Naive thymus-derived CD8-positive, alpha-beta T cell (primary cell): ENCODE results near the gene PTPRM. TPM values are rescaled to one million over a fixed set of nuclear protein-coding genes. Genes with fewer than 3 reads are reported as not detected.

Experiments
- ATAC-seq, 2 donors: fragments of 150-1000 bp; cut with Tn5 transposase in 1 of 2; sonication (Bioruptor Pico), chemical (Tn5 transposase) in 1 of 2; 1 replicate in 1 of 2; 2 replicates in 1 of 2; pipeline ENCODE4 v1.10.0; 2021; ENCODE audit warnings: mild to moderate bottlenecking in 2 of 2, moderate library complexity in 2 of 2
- POLR2A ChIA-PET: fragments of 350-600 bp; sonication (Branson Sonifier 250); formaldehyde crosslinking; loops from one replicate; lab custom pipeline; 2021; ENCODE audit warnings: antibody characterized with exemption; lab: Charles Lee
- DNase-seq, 10 donors: peaks; one replicate each; pipeline versions ENCODE4 v3.0.0 to v3.0.0-alpha.2; 2020 to 2022
- H3K27ac Mint-ChIP-seq, 10 donors: one replicate each; pipeline ENCODE4 v1.8.0; 2020 to 2022; ENCODE audit warnings: mild to moderate bottlenecking in 10 of 10, mixed read lengths in 10 of 10, moderate library complexity in 4 of 10, inconsistent platforms in 1 of 10
- H3K27me3 Mint-ChIP-seq, 5 donors: one replicate each; pipeline ENCODE4 v1.8.0; 2021 to 2022; ENCODE audit warnings: mixed read lengths in 5 of 5
- H3K36me3 Mint-ChIP-seq, 3 donors: one replicate each; pipeline ENCODE4 v1.8.0; 2020 to 2022; ENCODE audit warnings: mixed read lengths in 3 of 3, mild to moderate bottlenecking in 2 of 3, inconsistent platforms in 1 of 3
- H3K4me1 Mint-ChIP-seq, 4 donors: one replicate each; pipeline ENCODE4 v1.8.0; 2021 to 2022; ENCODE audit warnings: mixed read lengths in 4 of 4
- H3K4me3 Mint-ChIP-seq, 10 donors: one replicate each; pipeline ENCODE4 v1.8.0; 2020 to 2022; ENCODE audit warnings: mild to moderate bottlenecking in 10 of 10, mixed read lengths in 10 of 10, moderate library complexity in 6 of 10, inconsistent platforms in 1 of 10
- H3K9me3 Mint-ChIP-seq, 9 donors: one replicate each; pipeline ENCODE4 v1.8.0; 2020 to 2022; ENCODE audit warnings: mixed read lengths in 9 of 9, mild to moderate bottlenecking in 3 of 9, inconsistent platforms in 1 of 9, moderate library complexity in 1 of 9
- polyA plus RNA-seq, 3 donors: library from polyadenylated mRNA; unstranded; fragments of 300-500 nt; fragmentation: Illumina TruSeq; gene quantifications; one replicate each; pipeline ENCODE4 v1.2.3, GENCODE V29; 2021
- total RNA-seq, 8 experiments: library from RNA in 2 of 8; stranded (reverse) in 2 of 8; gene quantifications; one replicate each; pipeline ENCODE4 v1.2.3 and lab custom pipeline; 2021 to 2026

The PTPRM gene
- total and polyA plus RNA-seq, 5 experiments from 2014 or later: 0.28 to 12.1 (median 0.52) TPM

DNA sequence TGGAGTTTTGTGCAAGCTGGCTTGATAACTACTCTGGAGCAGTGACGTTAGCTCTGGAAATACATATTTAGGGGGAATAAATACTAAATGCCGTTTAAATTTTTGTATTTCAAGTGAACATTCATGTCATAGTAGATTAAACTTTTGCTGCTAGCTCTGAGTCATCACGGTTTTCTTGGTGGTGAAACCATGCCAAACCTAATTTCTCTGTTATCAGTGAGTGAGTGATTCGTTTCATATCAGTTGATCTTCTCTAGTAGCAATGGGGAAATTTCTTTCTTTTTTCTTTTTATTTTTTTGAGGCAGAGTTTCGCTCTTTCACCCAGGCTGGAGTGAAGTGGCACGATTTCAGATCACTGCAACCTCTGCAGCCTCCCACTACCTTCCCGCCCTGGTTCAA, 211.1 kb downstream of the PTPRM start:
- Mint-ChIP-seq H3K27me3 (no peaks in the 10 kb centered on the region), H3K4me1 (no peaks in the 10 kb centered on the region), H3K9me3 (peaks cover 0 to 4% (median 0%) of the 10 kb centered on the region in 9 donors), H3K27ac (no peak overlapping the region), H3K36me3 (no peaks in the 10 kb centered on the region), H3K4me3 (no peak overlapping the region)
- DNase-seq: no peak
- ATAC-seq: no peak
- POLR2A ChIA-PET: no interaction called here

DNA sequence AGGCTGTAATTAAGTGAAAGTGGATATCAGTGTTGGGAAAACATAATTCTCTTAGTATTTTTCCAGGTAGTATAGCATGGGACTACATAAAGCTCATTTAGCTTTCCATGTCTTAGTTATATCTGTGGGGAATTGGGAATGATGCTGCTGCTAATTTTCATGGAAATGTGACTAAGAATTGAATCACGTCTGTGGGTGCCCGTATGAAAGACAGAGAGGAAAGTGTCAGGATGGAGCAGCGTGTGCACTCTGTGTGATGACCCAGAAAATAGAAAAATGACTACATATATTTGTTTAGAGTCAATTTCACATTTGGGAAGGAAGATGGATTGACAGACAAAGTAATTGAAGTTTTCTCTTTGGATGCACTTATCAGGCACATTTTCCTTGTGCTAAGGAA, 212.1 kb downstream of the PTPRM start:
- H3K9me3 Mint-ChIP-seq: peaks cover 0 to 3% (median 0%) of the 10 kb centered on the region in 9 donors
- POLR2A ChIA-PET: no interaction called here
- DNase-seq (no peak), ATAC-seq (no peak)
- H3K4me1 Mint-ChIP-seq: no peaks in the 10 kb centered on the region
- H3K36me3 Mint-ChIP-seq: no peaks in the 10 kb centered on the region
- H3K27ac Mint-ChIP-seq: no peak overlapping the region
- no peaks in the 10 kb centered on the region for H3K27me3 Mint-ChIP-seq
- H3K4me3 Mint-ChIP-seq: no peak overlapping the region

DNA sequence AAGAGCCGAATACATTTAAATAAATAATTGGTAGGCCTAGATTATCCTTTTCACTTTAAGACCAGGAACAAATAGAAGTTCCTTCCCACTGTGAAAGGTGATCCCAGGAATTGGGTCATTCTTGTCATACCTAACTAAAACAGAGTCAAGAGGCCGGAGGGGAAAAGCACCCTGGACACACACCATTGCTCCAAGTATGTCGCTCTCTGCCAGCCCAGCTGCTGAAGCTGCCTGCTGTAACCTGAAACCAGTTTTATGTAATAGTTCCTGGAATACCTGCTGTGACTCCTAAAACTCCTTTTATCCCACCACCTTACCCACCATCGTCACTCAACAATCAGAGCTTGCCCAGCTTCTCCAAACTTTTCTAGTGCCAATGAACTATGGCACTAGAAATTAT, 217.1 kb downstream of the PTPRM start:
- Mint-ChIP-seq H3K4me1 (no peaks in the 10 kb centered on the region), H3K27me3 (no peaks in the 10 kb centered on the region), H3K4me3 (no peak overlapping the region), H3K36me3 (no peaks in the 10 kb centered on the region), H3K9me3 (peaks cover 0 to 12% (median 0%) of the 10 kb centered on the region in 9 donors), H3K27ac (no peak overlapping the region)
- POLR2A ChIA-PET: no interaction called here
- no peak for DNase-seq
- ATAC-seq: no peak

DNA sequence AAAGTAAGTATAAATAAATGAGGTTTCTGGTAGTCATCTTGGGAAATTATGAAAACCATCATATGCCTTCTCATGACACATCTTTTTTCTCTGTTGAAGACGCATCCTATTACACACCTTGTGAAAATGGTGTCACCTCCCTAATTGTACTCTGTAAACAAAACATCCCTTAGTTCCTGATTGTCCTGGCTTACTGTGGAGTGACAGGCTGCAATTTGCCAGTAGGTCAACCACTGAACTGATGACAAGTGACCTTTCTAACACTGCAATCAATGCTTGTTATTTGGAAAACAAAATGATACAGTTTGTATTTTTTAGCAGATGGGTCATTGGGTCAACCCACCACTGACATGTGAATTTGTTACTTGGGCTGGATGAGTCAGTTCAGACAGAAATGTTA, 219.5 kb downstream of the PTPRM start:
- peak overlapping the region in 1 of 10 donors; percentile 6 for H3K27ac Mint-ChIP-seq
- H3K27me3 Mint-ChIP-seq: peaks cover 0 to 2% (median 0%) of the 10 kb centered on the region in 5 donors
- DNase-seq (no peak), ATAC-seq (no peak)
- H3K36me3 Mint-ChIP-seq: no peaks in the 10 kb centered on the region
- peaks cover 0 to 12% (median 0%) of the 10 kb centered on the region in 9 donors for H3K9me3 Mint-ChIP-seq
- H3K4me1 Mint-ChIP-seq: no peaks in the 10 kb centered on the region
- POLR2A ChIA-PET: no interaction called here
- no peak overlapping the region for H3K4me3 Mint-ChIP-seq

DNA sequence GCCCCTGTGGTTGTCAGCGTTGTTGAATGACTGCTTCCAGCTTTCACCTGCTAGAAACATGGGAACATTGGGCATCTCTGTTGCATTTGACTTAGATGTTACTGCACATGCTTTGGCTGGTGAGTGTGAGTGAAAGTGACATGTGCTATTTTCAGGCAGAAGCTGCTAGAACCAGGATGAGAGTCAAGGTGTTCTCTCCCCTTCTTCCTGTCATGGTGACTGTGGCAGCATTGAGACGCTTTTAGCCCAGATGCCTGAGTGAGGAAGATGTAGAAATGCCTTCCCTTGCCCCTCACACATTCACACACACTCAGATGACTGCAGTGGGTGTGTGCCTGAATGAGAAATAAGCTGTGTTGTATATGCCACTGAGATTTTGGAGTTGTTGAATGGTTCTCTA, 220.2 kb downstream of the PTPRM start:
- Mint-ChIP-seq H3K27ac (no peak overlapping the region), H3K27me3 (peaks cover 0 to 2% (median 0%) of the 10 kb centered on the region in 5 donors), H3K36me3 (no peaks in the 10 kb centered on the region), H3K9me3 (peaks cover 0 to 12% (median 0%) of the 10 kb centered on the region in 9 donors), H3K4me3 (no peak overlapping the region), H3K4me1 (no peaks in the 10 kb centered on the region)
- POLR2A ChIA-PET: no interaction called here
- DNase-seq (no peak), ATAC-seq (no peak)

DNA sequence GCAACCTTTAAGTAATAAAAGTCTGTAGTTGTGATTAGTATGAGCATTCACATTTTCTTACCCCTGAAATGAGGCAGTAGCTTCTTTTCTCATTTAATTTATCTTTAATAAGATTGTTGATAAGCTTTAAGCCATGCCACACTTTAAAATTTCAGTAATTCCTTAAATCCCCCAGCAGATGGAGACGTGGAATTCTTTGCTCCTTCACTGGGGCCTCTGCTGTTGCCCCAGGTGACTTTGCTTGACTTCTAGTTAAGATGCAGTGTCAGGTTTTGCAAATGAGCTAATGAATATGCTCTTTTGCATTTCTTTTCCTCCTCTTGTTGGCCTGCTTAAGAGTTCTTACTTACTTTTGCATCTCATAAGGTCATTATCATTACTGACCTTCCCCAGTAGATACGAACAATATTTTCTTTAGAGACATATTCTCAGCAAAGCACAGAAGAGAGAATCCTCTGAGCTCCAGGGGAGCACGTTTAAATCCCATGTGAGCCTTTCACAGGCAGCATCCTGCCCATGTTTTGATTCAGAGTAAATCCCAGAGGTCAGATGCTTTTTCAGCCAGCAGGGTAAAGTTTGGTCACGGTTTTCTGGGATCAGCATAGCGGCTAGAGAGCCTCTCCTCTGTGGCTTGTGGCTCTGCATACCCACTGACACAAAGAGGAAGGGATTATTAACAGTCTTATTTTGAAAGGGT, 222.9 kb downstream of the PTPRM start:
- Mint-ChIP-seq H3K36me3 (no peaks in the 10 kb centered on the region), H3K27ac (no peak overlapping the region), H3K4me1 (no peaks in the 10 kb centered on the region), H3K4me3 (no peak overlapping the region), H3K27me3 (peaks cover 0 to 2% (median 0%) of the 10 kb centered on the region in 5 donors), H3K9me3 (peaks cover 0 to 6% (median 0%) of the 10 kb centered on the region in 9 donors)
- POLR2A ChIA-PET: no interaction called here
- DNase-seq (no peak), ATAC-seq (no peak)

DNA sequence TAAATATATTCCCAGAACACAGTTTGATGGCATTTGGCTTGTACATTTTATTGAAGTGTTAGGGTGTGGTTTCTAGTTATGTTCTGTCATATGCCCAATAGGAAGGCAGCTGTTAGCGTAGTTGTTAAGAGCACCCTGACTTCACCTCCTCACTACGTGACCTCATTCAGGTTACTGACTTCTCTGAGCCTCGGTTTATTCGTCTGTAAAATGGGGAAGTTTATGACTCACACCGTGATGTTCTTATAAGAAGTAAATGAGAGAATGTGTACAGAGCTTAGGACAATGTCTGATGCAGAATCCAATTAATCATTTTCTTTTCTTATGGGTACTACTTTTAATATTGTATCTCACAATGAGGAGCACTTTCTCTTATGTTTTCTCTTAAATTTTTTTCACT, 226.0 kb downstream of the PTPRM start:
- H3K27ac Mint-ChIP-seq: no peak overlapping the region
- no peaks in the 10 kb centered on the region for H3K4me1 Mint-ChIP-seq
- H3K27me3 Mint-ChIP-seq: peaks cover 0 to 2% (median 0%) of the 10 kb centered on the region in 5 donors
- DNase-seq (no peak), ATAC-seq (no peak)
- H3K4me3 Mint-ChIP-seq: no peak overlapping the region
- no peaks in the 10 kb centered on the region for H3K9me3 Mint-ChIP-seq
- H3K36me3 Mint-ChIP-seq: no peaks in the 10 kb centered on the region
- POLR2A ChIA-PET: no interaction called here

DNA sequence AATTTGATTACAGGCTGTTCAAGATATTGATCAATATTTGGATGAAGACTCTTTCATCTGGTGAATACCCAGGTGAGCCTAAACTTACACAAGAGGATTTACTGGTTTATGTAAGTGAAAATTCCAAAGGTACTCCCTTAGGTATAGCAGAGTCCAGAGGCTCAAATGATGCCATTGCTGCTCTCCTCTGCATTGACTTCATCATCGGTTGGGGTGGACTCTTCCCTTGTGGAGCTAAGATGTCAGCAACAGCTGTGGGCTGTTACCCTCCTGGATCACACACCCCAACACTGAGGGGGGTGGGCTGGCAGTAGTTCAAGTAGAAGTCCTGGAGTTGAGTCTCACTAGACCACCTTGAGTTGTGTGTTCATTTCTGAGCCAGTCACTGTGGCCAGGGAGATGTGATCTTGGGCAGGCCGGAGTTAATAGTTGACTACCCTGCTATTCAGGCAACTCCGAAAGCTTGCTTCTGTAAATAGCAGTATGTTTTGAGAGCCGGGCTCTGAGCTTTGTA, 236.9 kb downstream of the PTPRM start:
- ATAC-seq: no peak
- no peaks in the 10 kb centered on the region for H3K36me3 Mint-ChIP-seq
- peaks cover 0 to 2% (median 0%) of the 10 kb centered on the region in 9 donors for H3K9me3 Mint-ChIP-seq
- no peaks in the 10 kb centered on the region for H3K4me1 Mint-ChIP-seq
- no peak overlapping the region for H3K4me3 Mint-ChIP-seq
- H3K27me3 Mint-ChIP-seq: no peaks in the 10 kb centered on the region
- POLR2A ChIA-PET: no interaction called here
- no peak overlapping the region for H3K27ac Mint-ChIP-seq
- no peak for DNase-seq

DNA sequence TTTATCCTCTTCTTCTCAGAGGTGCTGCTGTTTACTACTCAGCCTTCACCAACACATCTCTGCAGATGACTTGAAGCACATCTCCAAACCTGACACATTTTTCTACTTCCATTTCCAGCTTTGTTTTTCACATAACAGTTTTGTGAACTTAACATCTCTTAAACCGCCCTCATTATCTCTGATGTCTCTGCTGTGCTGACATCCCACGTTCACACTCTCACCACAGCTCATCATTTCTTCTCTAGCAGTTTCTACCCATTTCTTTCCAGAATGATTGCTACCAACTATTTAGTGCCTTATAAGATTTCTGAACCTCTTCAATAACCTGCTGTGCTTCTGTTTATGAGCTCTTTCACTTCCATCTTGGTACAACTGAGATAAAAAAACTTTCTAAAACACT, 238.0 kb downstream of the PTPRM start:
- no peaks in the 10 kb centered on the region for H3K27me3 Mint-ChIP-seq
- H3K9me3 Mint-ChIP-seq: peaks cover 0 to 2% (median 0%) of the 10 kb centered on the region in 9 donors
- ATAC-seq (no peak), DNase-seq (no peak)
- no peak overlapping the region for H3K4me3 Mint-ChIP-seq
- POLR2A ChIA-PET: no interaction called here
- peaks cover 0 to 2% (median 0%) of the 10 kb centered on the region in 4 donors for H3K4me1 Mint-ChIP-seq
- H3K27ac Mint-ChIP-seq: no peak overlapping the region
- H3K36me3 Mint-ChIP-seq: no peaks in the 10 kb centered on the region

DNA sequence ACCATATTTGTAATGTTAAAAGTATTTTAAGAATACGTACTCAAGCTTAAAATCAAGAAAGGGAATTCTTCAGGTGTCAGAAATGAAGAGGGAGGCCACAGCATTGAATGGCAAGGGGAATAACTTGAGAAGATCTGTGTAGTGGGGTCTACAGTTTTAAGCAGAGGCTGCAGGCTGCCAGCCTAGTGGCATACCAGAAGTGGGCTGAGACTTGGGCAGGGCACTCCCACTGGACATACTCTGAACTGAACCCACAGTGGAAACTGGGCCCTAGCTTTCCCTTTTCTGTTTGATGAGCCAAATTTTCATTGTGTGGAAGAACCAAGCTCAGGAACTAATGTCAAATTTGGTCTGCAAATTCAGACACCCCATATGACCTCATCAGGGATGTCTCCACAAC, 238.8 kb downstream of the PTPRM start:
- POLR2A ChIA-PET: no interaction called here
- no peak for ATAC-seq
- H3K27me3 Mint-ChIP-seq: no peaks in the 10 kb centered on the region
- H3K4me3 Mint-ChIP-seq: no peak overlapping the region
- H3K27ac Mint-ChIP-seq: no peak overlapping the region
- H3K4me1 Mint-ChIP-seq: peaks cover 0 to 2% (median 0%) of the 10 kb centered on the region in 4 donors
- H3K9me3 Mint-ChIP-seq: peaks cover 0 to 3% (median 0%) of the 10 kb centered on the region in 9 donors
- DNase-seq: no peak
- no peaks in the 10 kb centered on the region for H3K36me3 Mint-ChIP-seq

DNA sequence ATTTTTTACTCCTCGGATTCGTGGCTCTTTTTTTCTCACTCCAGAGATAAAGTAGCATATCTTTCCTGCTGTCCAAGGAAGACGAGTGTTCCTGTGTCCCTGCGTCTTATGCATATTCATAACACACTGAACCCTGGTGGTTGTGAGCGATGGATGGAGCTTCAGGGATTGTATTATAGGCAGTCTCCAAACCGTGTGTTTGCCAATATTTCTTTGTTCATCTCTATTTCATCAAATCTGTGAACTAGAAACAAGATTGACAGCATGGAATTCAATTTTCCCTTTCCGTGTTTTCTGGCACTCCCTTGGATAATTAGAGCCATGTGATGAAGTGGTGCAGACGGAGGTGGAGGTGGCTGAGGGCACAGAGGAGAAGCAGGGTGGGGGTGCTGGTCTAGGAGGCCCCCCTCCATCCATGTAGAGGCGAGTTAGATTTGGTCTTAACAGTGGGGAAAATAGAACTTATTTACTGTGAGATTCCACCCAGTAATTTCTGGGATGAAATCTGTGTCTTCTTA, 240.9 kb downstream of the PTPRM start:
- peaks cover 0 to 5% (median 2%) of the 10 kb centered on the region in 9 donors for H3K9me3 Mint-ChIP-seq
- no peak overlapping the region for H3K27ac Mint-ChIP-seq
- H3K36me3 Mint-ChIP-seq: no peaks in the 10 kb centered on the region
- POLR2A ChIA-PET: no interaction called here
- H3K27me3 Mint-ChIP-seq: no peaks in the 10 kb centered on the region
- H3K4me1 Mint-ChIP-seq: peaks cover 0 to 2% (median 0%) of the 10 kb centered on the region in 4 donors
- no peak overlapping the region for H3K4me3 Mint-ChIP-seq
- ATAC-seq (no peak), DNase-seq (no peak)

DNA sequence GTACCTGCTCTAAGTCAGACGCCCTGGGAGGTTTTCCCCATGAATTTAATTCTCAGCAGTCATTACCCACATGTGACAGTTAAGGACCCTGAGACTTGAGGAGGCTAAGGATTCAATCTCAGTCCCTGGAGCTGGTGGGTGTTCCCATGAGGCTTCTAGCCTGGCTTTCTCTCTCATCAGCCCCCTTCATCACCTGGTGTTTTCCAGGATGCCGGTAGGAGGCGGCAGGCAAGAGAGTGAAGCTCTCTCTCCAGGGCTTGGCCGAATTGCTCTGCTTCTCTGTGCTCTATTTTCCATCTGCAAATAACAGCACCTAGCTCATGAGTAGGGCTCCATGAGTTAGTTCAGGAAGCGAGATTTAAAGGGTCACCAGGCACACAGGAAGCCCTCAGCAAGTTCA, 241.9 kb downstream of the PTPRM start:
- POLR2A ChIA-PET: no interaction called here
- Mint-ChIP-seq H3K36me3 (peaks cover 0 to 2% (median 0%) of the 10 kb centered on the region in 3 donors), H3K4me1 (peaks cover 0 to 2% (median 0%) of the 10 kb centered on the region in 4 donors)

DNA sequence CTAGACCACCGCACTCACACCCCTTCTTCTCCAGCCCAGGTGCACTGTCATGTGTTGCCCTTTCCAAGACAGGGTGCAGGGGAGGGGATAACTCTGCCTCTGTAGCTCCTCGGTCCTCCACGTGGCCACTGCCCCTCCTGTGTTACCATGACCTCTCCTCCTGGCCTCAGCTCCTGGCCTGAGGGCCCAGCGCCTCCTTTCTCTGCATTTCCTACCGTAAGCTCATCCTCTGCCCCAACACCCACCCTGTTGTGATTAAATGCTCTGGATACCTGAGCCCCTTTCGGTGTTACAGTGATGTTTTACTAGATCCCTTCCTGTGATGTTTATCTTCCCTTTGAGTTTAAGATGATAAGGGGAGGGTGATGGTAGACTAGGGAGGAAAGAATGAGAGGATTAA, 242.3 kb downstream of the PTPRM start:
- POLR2A ChIA-PET: no interaction called here

More for the DNA sequence above, 241.9 kb downstream of the PTPRM start:
- no peak overlapping the region for H3K27ac Mint-ChIP-seq
- no peak overlapping the region for H3K4me3 Mint-ChIP-seq
- DNase-seq: no peak
- no peak for ATAC-seq
- H3K27me3 Mint-ChIP-seq: no peaks in the 10 kb centered on the region
- H3K9me3 Mint-ChIP-seq: peaks cover 0 to 14% (median 6%) of the 10 kb centered on the region in 9 donors

More for the DNA sequence above, 242.3 kb downstream of the PTPRM start:
- ATAC-seq: no peak
- H3K27me3 Mint-ChIP-seq: no peaks in the 10 kb centered on the region
- peak overlapping the region in 1 of 10 donors; percentile 11 for H3K27ac Mint-ChIP-seq
- DNase-seq: no peak
- H3K4me1 Mint-ChIP-seq: peaks cover 0 to 2% (median 0%) of the 10 kb centered on the region in 4 donors
- peaks cover 0 to 6% (median 0%) of the 10 kb centered on the region in 3 donors for H3K36me3 Mint-ChIP-seq
- H3K9me3 Mint-ChIP-seq: peaks cover 0 to 18% (median 10%) of the 10 kb centered on the region in 9 donors
- H3K4me3 Mint-ChIP-seq: no peak overlapping the region
